Mammary epithelial cell (primary cell): ENCODE results near the gene IQGAP2.

Experiments used
- EZH2 ChIP-seq: IDR thresholded peaks from 2 replicates; pipeline ENCODE4 v1.6.1; 2012; ENCODE audit warnings: low read length, inconsistent platforms, borderline replicate concordance
- TF ChIP-seq, protein P1 (sequence below), 2 donors: IDR thresholded peaks in 1 of 2; conservative IDR thresholded peaks in 1 of 2; 2 replicates each; pipeline ENCODE4 v1.5.1; 2011 to 2012; ENCODE audit warnings: inconsistent platforms in 2 of 2, low read length in 2 of 2, mild to moderate bottlenecking in 2 of 2, control low read depth in 1 of 2, low read depth in 1 of 2; ENCODE audit not compliant: insufficient read depth in 1 of 2; ENCODE audit errors: extremely low read depth in 1 of 2

DNA sequence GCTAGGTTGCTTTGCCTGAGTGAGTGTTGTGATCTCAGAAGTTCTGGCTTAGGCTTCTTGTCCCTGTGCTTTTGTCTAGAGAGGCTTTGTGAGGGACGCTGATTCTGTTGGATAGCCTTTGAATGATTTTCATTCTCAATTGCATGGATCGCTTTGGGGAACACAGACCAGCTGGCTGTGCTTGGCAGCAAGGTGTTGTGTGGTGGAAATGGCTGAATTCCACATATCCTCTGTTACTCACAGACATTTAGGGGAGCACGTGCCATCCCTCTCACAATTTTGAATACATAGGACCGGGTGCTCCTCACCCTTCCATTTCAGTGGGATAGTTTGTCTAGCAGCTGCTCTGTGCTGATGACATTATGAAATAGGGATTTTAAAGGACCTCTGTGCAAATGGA, 76.2 kb downstream of the IQGAP2 start:
- TF ChIP-seq, protein P1, sequence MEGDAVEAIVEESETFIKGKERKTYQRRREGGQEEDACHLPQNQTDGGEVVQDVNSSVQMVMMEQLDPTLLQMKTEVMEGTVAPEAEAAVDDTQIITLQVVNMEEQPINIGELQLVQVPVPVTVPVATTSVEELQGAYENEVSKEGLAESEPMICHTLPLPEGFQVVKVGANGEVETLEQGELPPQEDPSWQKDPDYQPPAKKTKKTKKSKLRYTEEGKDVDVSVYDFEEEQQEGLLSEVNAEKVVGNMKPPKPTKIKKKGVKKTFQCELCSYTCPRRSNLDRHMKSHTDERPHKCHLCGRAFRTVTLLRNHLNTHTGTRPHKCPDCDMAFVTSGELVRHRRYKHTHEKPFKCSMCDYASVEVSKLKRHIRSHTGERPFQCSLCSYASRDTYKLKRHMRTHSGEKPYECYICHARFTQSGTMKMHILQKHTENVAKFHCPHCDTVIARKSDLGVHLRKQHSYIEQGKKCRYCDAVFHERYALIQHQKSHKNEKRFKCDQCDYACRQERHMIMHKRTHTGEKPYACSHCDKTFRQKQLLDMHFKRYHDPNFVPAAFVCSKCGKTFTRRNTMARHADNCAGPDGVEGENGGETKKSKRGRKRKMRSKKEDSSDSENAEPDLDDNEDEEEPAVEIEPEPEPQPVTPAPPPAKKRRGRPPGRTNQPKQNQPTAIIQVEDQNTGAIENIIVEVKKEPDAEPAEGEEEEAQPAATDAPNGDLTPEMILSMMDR (conservative IDR thresholded peaks at IDR 0.05 in 1 of 2, IDR thresholded peaks at IDR 0.05 in 1 of 2; ENCODE audit: extremely low read depth in 1 of 2, insufficient read depth in 1 of 2, low read depth in 1 of 2, low read length in 2 of 2), result no peak
- TF ChIP-seq EZH2, result no peak
